OCI-LY7 (cell line): ENCODE data around the gene TOR3A. TPM values are rescaled to one million over a fixed set of nuclear protein-coding genes. Genes with fewer than 3 reads are reported as not detected.
A peak's percentile ranks its signal among the peaks of the same experiment; 100 is the strongest.

Experiments used
- BruUV-seq: library from RNA; stranded (reverse); fragments of 400-500 nt; replicated peaks from 2 replicates; lab custom pipeline; 2021; lab: Mats Ljungman, UMichigan
- CTCF ChIA-PET: fragments of 300-600 bp; sonication (Branson Sonifier 250); formaldehyde crosslinking; loops from one replicate; lab custom pipeline; 2022; ENCODE audit warnings: antibody characterized with exemption; ENCODE audit not compliant: unreplicated experiment; lab: Charles Lee
- POLR2A ChIA-PET: fragments of 300-600 bp; sonication (Branson Sonifier 250); formaldehyde crosslinking; loops from one replicate; lab custom pipeline; 2022; ENCODE audit warnings: antibody characterized with exemption; lab: Charles Lee
- DNase-seq: peaks from one replicate; pipeline ENCODE4 v3.0.0-alpha.2; 2015; ENCODE audit warnings: low spot score
- H2AFZ ChIP-seq: fragments of 200-600 bp; sonication (generic), shearing (Covaris generic); 2 replicates; pipeline ENCODE4 v1.6.1; 2014; ENCODE audit warnings: mild to moderate bottlenecking, antibody characterized with exemption, low read length, moderate library complexity
- H3K27ac ChIP-seq: fragments of 200-600 bp; sonication (generic); 2 replicates; pipeline ENCODE4 v1.5.1; 2014; ENCODE audit warnings: mixed run types, low read depth, mild to moderate bottlenecking, moderate library complexity, low read length, inconsistent platforms; ENCODE audit not compliant: poor library complexity, severe bottlenecking
- H3K36me3 ChIP-seq: fragments of 200-600 bp; sonication (generic); 2 replicates; pipeline ENCODE4 v1.6.1; 2014; ENCODE audit warnings: mild to moderate bottlenecking, antibody characterized with exemption, low read length, moderate library complexity, mixed read lengths; ENCODE audit not compliant: insufficient read depth
- H3K4me1 ChIP-seq: fragments of 200-600 bp; sonication (generic); 2 replicates; pipeline ENCODE4 v1.5.1; 2014; ENCODE audit warnings: mild to moderate bottlenecking, low read length; ENCODE audit not compliant: insufficient read depth, poor library complexity, severe bottlenecking
- H3K4me2 ChIP-seq: fragments of 200-600 bp; sonication (generic); 2 replicates; pipeline ENCODE4 v1.6.1; 2014; ENCODE audit warnings: mild to moderate bottlenecking, low read length
- H3K4me3 ChIP-seq: fragments of 200-600 bp; sonication (generic); 2 replicates; pipeline ENCODE4 v1.5.1; 2014; ENCODE audit warnings: mild to moderate bottlenecking, low read depth, low read length; ENCODE audit not compliant: poor library complexity, severe bottlenecking
- H3K79me2 ChIP-seq: fragments of 200-600 bp; sonication (generic); 2 replicates; pipeline ENCODE4 v1.6.1; 2016; ENCODE audit warnings: low read depth, mild to moderate bottlenecking, low read length, moderate library complexity, mixed read lengths; ENCODE audit not compliant: insufficient read depth
- H3K9me2 ChIP-seq: fragments of 200-600 bp; sonication (generic); 2 replicates; pipeline ENCODE4 v1.6.1; 2016; ENCODE audit warnings: mild to moderate bottlenecking, low read length, mixed read lengths; ENCODE audit not compliant: insufficient read depth
- H3K9me3 ChIP-seq: fragments of 200-600 bp; sonication (generic); 2 replicates; pipeline ENCODE4 v1.6.1; 2014; ENCODE audit warnings: mild to moderate bottlenecking, mixed run types, low read length, mixed read lengths
- H4K20me1 ChIP-seq: fragments of 200-600 bp; sonication (generic); 2 replicates; pipeline ENCODE4 v1.6.1; 2014; ENCODE audit warnings: mild to moderate bottlenecking, antibody characterized with exemption, low read length, moderate library complexity, mixed read lengths; ENCODE audit not compliant: insufficient read depth
- EZH2phosphoT487 ChIP-seq: fragments of 200-600 bp; sonication (generic); IDR thresholded peaks from 2 replicates; pipeline ENCODE4 v1.6.1; 2018; ENCODE audit warnings: low read depth, borderline replicate concordance, mild to moderate bottlenecking, mixed run types, antibody characterized with exemption, low read length, moderate library complexity, mixed read lengths
- intact Hi-C: fragments of 100-400 bp; cut with micrococcal nuclease; formaldehyde crosslinking; loops from one replicate; pipeline ENCODE4 v1.10.0; 2022; ENCODE audit not compliant: unreplicated experiment
- total RNA-seq, 2 experiments: library from RNA; depleted of rRNA in 1 of 2; stranded (reverse); fragments of >200 nt in 1 of 2; shearing (Covaris generic) in 1 of 2; gene quantifications; 2 replicates each; pipeline ENCODE4 v1.2.3, GENCODE V29; 2014 to 2022
- TF ChIP-seq, protein P1 (sequence below): fragments of 200-600 bp; sonication (generic); conservative IDR thresholded peaks from 2 replicates; pipeline ENCODE4 v1.5.1; 2014; ENCODE audit warnings: mild to moderate bottlenecking, antibody characterized with exemption, low read length, moderate library complexity, mixed read lengths

TOR3A gene
- total RNA-seq, 2 experiments from 2014 or later: 49.0 to 66.7 TPM

GRCh38 chr1:179079113-179079761 is 2.6 kb upstream of the TOR3A start:
- H4K20me1 ChIP-seq: no peaks in the 10 kb centered on the region
- POLR2A ChIA-PET: interaction anchor here (0.8 to 5.4 kb wide), 7 partner anchors 9 to 286 kb away, joined by 3 to 27 read pairs (median 4); partner anchors contain the start of gene AXDND1
- H3K79me2 ChIP-seq: peaks cover 19% of the 10 kb centered on the region
- H3K9me2 ChIP-seq: no peaks in the 10 kb centered on the region
- peak; percentile 83 for DNase-seq
- H3K4me2 ChIP-seq: no peak overlapping the region
- no peak overlapping the region for H3K27ac ChIP-seq
- peaks cover 28% of the 10 kb centered on the region for H3K4me1 ChIP-seq
- BruUV-seq: no TSS peak
- H3K4me3 ChIP-seq: no peak overlapping the region
- CTCF ChIA-PET: interaction anchor here (0.6 to 0.8 kb wide), 2 partner anchors 129 to 286 kb away, joined by 3 read pairs; partner anchors contain the start of gene AXDND1
- TF ChIP-seq EZH2phosphoT487: no peak
- TF ChIP-seq, protein P1, sequence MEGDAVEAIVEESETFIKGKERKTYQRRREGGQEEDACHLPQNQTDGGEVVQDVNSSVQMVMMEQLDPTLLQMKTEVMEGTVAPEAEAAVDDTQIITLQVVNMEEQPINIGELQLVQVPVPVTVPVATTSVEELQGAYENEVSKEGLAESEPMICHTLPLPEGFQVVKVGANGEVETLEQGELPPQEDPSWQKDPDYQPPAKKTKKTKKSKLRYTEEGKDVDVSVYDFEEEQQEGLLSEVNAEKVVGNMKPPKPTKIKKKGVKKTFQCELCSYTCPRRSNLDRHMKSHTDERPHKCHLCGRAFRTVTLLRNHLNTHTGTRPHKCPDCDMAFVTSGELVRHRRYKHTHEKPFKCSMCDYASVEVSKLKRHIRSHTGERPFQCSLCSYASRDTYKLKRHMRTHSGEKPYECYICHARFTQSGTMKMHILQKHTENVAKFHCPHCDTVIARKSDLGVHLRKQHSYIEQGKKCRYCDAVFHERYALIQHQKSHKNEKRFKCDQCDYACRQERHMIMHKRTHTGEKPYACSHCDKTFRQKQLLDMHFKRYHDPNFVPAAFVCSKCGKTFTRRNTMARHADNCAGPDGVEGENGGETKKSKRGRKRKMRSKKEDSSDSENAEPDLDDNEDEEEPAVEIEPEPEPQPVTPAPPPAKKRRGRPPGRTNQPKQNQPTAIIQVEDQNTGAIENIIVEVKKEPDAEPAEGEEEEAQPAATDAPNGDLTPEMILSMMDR: peak; percentile 83
- H3K36me3 ChIP-seq: peaks cover 6% of the 10 kb centered on the region; the same call in 1 of the 2 replicates
- intact Hi-C loops: loop anchor here (1.0 to 2.0 kb wide), 2 partner anchors 114 to 290 kb away; no protein-coding TSS in a partner anchor
- H2AFZ ChIP-seq: no peak overlapping the region
- no peaks in the 10 kb centered on the region for H3K9me3 ChIP-seq

GRCh38 chr1:179080866-179081686 is 794 bp upstream of the TOR3A start:
- Histone ChIP-seq H3K27ac (peak overlapping the region; percentile 91), H3K9me2 (no peaks in the 10 kb centered on the region), H3K4me3 (peak overlapping the region; percentile 90), H4K20me1 (no peaks in the 10 kb centered on the region), H3K4me2 (peak overlapping the region; percentile 99), H3K36me3 (peaks cover 23% of the 10 kb centered on the region), H3K9me3 (no peaks in the 10 kb centered on the region), H2AFZ (peak overlapping the region; percentile 72; the same call in 1 of the 2 replicates), H3K4me1 (peaks cover 33% of the 10 kb centered on the region), H3K79me2 (peaks cover 35% of the 10 kb centered on the region)
- intact Hi-C loops: loop anchor here (1.0 to 5.0 kb wide), 7 partner anchors 42 to 539 kb away; partner anchors contain the start of gene AXDND1
- TF ChIP-seq, protein P1: no peak
- no peak for TF ChIP-seq EZH2phosphoT487
- DNase-seq: peak; percentile 38
- ChIA-PET CTCF (interaction anchor here (0.7 to 1.4 kb wide), 2 partner anchors 22 to 53 kb away, joined by 3 to 6 read pairs; no protein-coding TSS in a partner anchor), POLR2A (interaction anchor here (0.6 to 5.4 kb wide), 13 partner anchors 12 to 517 kb away, joined by 3 to 27 read pairs (median 4); partner anchors contain the start of genes AXDND1 and SOAT1)
- TSS peak; percentile 93 for BruUV-seq
